Globus pallidus (tissue), 1 donor: ENCODE data around the gene IPO13.

Experiments
- DNase-seq: peaks from one replicate; pipeline ENCODE4 v3.0.0-alpha.2; 2015; ENCODE audit warnings: low spot score

IPO13 gene

GRCh38 chr1:43931711-43932660, 14.8 kb upstream of the IPO13 start:
- DNase-seq, result no peak

GRCh38 chr1:43932786-43933385, 13.9 kb upstream of the IPO13 start:
- no peak for DNase-seq

- no peak for DNase-seq
Observed at GRCh38 chr1:43933386-43934100, 13.2 kb upstream of the IPO13 start, which contains the start of gene ARTN. TSS of gene ARTN (plus strand) at chr1:43933801. CDS start at chr1:43935657, 1,856 bp downstream.

- DNase-seq, result no peak
Observed at GRCh38 chr1:43934101-43934985, 12.4 kb upstream of the IPO13 start.

GRCh38 chr1:43934986-43935324, 11.8 kb upstream of the IPO13 start:
- no peak for DNase-seq

GRCh38 chr1:43935711-43936427, 10.9 kb upstream of the IPO13 start:
- no peak for DNase-seq

GRCh38 chr1:43936431-43937151, 10.2 kb upstream of the IPO13 start:
- DNase-seq, result no peak

- DNase-seq, result no peak
Observed at GRCh38 chr1:43937179-43937865, 9.4 kb upstream of the IPO13 start.

GRCh38 chr1:43938383-43938782, 8.4 kb upstream of the IPO13 start:
- DNase-seq, result no peak

GRCh38 chr1:43938892-43939587, 7.7 kb upstream of the IPO13 start:
- no peak for DNase-seq

- DNase-seq, result no peak
Observed at GRCh38 chr1:43942411-43942810, 4.3 kb upstream of the IPO13 start.

- DNase-seq, result no peak
Observed at GRCh38 chr1:43944860-43945259, 1.9 kb upstream of the IPO13 start.

- no peak for DNase-seq
Observed at GRCh38 chr1:43945674-43946235, 995 bp upstream of the IPO13 start.

GRCh38 chr1:43947061-43947873, 517 bp downstream of the IPO13 start:
- DNase-seq, result no peak

GRCh38 chr1:43947874-43948437, 1.2 kb downstream of the IPO13 start:
- peak; percentile 55 for DNase-seq

GRCh38 chr1:43949678-43950077, 2.9 kb downstream of the IPO13 start:
- DNase-seq, result no peak
